HS-27A (cell line): ENCODE data around the gene CACNA2D3.

Source experiments
- DNase-seq: peaks from one replicate; pipeline ENCODE4 v3.0.0-alpha.2; 2012; ENCODE audit warnings: low read depth, missing footprints

Gene CACNA2D3

DNA sequence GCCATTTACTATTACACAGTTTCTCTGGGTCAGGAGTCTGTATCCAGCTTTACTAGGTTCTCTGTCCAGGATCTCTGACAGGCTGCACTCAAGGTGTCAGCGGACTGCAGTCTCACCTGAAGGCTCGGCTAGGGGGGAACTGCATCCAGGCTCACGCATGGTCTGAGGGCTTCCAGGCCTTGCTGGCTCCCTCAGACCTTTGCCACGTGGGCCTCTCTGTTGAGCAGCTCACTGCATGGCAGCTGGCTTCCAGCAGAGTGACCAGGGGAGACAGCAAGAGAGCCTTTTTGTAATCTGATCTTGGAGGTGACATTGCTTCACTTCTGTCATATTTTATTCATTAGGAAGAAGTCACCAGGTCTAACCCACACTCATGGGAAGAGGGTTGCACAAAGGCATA lies 152.3 kb downstream of the CACNA2D3 start:
- DNase-seq = no peak

DNA sequence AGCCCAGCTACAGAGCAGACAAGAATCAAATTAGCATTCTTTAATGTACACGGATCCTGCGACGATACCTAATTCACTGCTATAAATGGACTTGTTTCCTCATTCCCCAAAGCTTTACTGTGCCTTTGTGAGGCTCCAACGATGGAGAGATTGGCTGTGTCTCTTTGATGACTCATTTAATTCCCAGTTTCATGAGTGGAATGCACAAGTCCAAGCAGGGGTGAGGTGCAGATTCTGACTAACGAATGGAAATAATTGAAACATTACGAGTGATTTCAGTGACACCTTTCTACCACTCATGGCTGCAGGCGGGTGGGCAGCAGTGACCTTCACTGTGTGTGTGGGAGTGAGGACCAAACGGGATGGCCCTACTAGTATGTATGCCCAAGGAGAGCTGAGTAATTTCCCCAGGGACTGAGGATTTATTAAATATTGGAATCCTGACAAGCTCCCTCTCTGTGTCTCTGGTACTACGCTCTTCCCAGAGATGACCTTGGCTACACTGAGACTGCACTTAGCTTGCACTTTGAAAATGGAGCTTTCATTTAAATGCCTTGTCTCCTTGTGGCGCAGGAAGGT lies 156.7 kb downstream of the CACNA2D3 start:
- DNase-seq = no peak

DNA sequence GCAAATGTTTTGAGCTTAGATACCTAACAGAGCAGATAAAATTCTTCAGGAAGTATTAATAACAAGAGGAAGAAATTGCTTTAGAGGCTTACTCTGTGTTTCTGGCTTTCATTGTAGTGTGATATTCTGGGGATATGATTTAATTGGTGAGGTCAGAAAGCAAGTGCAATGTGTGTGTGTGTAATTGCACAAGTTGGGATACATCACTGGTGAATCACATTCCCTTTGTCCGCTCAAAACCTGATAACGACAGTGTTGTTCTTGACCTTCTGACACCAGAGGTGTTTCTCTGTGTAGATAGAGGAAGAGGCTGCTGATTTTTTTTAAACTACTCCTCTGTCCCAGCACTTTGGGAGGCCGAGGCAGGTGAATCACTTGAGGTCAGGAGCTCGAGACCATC lies 161.1 kb downstream of the CACNA2D3 start:
- DNase-seq = no peak

DNA sequence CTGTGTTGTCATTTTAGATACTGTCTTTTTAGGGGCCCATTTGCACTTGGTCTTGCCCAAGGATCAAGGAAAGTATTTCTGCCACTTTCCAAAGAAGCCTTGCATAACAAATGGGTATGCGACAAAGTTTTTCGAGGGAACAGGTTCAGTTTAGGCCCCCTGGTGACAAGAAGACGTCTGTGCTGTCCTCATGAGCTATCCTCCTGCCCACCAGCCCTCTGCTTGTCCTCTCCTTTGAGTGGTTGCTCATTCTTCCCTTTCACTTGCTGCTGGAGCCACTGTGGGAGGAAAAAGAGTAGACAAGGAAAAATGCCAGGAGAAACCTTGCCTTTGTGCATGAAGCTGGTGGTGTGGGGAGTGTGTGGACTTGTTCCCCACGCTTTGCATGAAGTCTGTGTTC lies 171.9 kb downstream of the CACNA2D3 start:
- no peak for DNase-seq

DNA sequence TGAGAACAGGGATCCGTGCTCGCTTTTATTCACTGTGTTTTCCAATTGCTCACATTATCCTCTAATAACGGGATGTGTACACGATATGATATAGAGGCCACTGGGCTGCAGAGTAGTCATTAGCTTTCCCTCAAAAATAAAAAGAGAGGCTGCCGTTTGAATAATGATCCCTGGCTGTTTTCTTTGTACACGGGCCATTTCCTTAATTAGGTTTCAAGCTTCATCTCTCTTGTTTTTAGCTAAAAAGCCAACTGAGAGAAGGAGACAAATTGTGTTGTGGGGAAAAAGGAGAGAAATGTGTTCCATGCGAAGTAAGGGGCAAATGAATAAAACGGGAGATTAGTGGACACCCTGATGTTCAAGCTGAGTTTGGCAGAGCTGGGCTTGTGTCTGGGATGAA lies 174.2 kb downstream of the CACNA2D3 start:
- no peak for DNase-seq

DNA sequence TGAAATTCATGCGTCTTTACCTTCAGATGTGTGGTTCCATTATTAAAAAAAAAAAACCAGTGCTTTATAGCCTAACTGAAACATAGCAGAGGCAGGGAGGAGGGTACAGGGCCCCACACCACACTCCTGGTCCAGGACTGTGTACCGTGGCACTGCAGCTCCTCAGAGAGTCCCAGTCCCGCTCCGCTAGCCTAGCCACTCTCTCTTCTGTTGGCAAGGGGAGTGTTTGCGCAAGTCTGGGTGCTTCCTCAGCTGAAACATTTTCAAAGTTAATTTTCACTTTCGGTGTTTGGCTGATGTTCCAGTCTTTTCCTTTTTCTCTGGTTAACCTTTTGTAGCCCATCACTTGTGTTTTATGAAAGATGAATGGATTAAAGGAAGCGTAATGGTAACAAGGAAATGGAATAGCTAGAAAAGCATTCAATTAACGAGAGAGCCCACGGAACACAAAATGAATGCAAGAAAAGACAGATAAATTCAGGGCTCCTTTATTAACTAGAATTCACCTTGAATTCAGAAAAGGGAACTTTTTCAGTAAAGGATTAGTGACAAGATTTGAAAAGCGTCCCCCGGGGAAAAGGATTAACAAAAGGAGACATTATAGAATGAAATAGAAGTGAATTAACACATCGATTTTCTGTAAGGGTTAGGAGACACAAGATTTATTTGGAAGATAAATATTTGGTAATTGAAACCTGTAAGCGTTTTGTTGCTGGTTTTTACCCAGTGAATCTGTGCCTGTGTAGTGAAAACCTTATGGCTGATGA lies 177.0 kb downstream of the CACNA2D3 start:
- no peak for DNase-seq

DNA sequence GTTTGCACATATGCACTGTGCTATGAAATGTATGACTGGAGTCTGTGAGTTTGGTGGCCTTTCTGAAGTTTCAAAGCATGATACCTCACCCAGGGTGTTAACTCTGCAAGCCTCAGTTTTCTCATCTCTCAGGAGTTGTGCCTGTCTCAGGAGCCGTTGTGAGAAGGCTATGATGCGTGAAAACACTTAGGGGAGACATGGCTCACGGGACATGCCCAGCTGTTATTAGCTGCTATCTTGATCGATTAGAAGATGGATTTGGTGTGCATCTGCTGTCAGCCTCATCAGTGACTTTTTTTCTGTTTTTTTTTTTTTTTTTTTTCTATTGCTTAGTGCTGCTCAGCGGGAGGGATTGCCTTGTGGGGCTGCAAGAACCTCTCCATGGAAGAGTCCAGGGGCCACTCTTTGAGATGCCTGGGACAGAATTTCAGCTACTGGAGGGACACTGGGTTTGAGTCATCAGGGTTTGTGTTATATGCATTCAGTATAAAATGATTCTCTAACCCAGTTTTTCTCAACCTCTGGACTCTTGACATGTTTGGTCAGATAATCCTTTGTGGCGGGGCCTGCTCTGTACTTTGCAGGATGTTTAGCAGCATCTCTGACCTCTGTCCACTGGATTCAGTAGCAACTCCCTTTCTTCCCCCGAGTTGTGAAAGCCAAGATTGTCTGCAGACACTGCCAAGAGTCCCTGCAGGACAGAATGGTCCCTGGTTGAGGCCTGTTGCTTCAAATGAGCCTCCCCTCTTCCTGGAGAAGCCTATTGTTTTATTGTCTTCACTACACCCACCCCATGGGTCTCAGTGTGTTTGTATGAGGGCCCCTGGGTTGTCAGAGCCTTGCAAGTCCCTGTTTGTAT lies 181.4 kb downstream of the CACNA2D3 start:
- DNase-seq = no peak

DNA sequence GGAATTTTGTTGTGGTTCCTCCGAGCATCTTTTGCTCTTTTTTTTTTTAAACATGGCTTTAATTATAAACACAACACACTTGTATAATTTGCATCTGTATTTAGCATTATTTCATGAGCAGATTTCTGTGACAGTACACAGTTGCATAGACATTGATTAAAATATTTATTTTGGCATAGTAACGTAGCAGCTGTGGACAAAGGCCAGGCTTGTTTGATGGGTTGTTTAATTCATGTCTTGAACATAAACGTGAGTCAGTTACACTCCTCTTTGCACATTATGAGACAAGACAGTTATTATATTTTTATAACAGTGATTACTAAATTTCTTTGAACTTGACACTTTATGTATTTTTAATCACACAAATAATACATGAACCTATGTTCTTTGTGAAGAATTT lies 182.5 kb downstream of the CACNA2D3 start:
- DNase-seq = no peak

DNA sequence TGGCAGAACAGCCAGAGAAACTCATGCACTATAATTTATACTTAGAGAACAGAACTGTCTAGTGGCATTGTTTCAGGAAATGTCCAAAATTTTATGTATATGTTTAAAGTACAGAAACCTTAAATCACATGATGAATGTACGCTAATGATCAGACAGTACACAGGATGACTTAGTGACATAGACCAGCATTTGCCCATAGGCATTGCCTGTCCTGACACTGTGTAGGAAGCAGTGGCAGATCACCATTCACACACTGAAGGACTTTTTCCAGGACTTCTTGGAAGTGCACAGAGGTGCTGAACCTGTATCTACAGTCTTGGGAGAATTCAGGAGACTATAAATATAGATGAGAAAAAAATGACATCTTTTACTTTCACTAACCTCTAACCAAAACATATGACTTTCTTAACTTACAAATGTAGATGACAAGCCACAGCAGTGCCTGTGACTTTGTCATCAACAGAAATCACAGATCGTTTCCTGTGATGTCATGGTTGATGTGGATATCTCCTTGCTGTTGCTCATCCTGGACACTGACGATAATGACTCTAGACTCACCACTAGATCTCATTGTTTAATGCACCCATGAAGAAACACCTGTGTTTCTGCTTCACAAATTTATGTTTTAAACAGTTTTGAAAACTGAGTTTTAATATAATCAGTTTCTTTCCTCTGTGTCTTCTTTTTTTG lies 183.2 kb downstream of the CACNA2D3 start:
- no peak for DNase-seq

DNA sequence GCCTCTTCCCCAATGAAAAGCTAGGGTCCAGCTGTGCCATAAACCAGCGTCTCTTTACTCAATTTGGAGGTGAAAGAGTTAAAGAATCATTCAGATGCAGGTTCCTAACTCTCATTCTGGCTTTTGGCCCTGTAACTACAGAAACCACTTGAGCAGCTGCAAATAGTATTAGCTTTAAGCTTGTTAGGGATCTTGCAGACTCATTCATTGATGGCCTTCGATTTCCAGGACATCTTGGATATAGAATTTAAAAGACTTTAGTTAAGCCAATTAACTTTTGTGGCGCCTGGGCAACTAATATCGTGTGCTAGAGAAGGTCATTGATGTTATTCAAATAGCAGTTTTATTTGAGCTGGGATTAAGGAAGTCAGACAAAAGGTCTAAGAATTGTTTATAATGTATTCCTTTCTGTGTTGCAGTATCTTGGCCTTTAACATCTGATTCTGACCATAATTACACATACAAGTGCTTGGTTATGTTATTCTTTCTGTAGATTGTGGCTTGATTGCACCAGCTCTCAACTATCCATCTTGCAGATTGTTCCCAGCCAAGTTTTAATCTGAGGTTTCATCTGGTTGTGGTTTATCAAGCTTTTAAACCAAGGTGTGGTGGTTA lies 185.3 kb downstream of the CACNA2D3 start:
- DNase-seq = no peak

DNA sequence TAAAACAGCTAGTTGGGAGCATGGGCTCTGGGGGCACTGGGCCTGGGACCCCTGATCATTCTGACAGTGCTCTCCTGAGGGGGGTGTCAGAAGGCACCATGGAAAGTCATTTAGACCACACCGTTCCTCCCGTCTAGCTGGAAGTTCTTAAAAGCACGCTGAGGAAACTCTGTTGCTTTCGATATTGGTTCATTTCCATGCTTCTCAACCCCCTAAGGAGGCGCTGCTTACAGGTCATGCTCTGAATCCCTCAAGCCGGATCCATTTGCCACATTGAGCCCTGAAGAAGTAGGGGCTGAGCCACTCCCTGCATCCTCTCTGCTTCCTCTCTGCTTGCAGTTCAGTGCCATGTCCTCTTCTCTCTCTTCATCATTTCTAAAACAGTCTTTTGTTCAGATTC lies 187.2 kb downstream of the CACNA2D3 start:
- no peak for DNase-seq

DNA sequence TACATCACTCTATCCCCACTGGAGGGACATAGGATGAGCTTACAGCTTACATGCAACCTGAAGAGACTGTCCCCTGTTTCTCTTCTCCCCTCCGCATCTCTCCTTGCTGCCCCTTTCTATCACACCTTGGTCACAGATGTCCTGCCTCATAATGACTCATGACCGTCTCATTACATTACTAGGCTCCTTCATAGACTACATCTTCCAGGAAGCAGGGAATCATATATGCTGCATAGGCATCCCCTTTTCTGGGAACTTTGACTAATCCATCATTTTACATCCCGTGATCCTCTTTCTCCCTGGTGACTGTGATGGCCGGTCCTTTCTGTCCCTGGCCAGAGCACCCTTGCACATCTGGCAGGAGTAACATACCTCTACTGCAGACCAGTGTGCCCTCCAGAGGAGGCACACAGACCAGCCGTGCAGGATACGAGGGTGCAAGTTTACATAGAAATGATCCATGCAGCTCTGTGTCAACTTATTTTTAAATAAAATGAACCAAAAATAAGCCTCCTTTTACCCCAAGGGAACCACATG lies 188.9 kb downstream of the CACNA2D3 start:
- no peak for DNase-seq

DNA sequence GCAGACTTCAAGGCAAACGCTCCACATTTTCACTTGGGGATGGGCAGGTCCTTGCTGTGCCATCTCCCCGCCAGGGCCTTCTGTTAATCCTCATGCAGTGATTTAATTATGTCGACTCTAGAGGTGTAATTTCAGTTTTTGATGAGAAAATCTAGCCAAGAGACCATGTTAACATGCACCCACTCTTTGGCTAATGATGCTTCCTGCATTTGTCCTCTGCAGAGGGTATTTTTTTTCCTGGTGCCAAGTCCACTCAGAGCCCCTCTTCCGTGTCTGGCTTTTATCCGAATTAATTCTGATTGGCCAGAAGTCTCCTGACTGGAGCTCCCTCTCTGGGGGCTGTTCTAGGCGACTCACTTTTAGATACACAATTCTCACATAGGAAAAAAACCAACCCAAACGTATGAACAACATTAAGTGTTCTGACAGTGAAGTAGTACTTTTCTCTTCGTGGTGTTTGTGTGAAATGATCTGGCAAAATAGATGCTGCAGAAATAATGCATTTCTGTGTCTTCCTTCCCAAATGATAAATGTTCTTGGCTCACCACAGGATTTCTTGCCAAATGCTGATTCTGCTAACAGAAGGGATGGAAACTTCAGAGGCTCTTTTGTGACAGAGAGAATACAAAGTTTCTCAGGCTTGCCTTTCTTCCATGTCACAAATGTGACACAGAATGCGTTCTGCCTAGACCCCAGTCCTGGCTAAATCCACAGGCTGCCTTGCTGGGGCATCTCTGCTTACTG lies 190.0 kb downstream of the CACNA2D3 start:
- no peak for DNase-seq

DNA sequence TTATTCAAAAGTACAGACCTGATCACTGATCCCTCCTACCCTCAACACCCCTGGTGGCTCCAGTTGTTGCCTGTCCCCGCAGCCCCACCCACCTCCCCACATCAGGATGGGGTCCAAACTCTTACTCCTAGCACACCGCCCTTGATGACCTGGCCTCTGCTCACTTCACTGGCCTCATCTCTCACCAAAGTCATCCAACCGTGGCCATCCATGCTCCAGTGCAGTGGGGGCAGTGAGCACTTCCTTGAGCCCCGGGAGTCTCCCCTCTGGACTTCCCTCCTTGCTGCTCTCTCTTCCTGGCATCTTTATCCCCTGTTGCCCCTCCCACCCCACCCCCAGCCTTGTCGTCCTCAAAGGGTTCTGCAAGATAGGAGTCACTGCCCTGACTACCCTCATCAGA lies 191.1 kb downstream of the CACNA2D3 start:
- DNase-seq = no peak

DNA sequence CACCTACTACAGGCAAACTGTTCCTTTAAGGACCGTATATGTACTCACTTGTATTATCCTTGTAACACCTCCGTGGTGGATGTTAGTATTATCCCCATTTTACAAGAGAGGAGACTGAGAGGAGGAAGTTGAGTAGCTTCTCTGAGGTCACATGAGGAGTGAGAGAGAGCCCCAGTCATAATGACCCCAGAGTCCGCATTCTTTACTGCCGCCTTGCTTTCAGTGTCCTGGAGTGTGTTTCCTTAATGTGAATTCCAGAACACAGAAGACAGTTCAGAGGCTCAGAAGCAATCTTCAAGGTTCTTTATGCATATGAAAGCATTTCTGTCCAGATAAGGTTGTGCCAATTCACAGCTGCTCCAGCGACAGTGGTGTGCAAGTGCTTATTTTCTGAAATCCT lies 199.2 kb downstream of the CACNA2D3 start:
- DNase-seq = no peak

DNA sequence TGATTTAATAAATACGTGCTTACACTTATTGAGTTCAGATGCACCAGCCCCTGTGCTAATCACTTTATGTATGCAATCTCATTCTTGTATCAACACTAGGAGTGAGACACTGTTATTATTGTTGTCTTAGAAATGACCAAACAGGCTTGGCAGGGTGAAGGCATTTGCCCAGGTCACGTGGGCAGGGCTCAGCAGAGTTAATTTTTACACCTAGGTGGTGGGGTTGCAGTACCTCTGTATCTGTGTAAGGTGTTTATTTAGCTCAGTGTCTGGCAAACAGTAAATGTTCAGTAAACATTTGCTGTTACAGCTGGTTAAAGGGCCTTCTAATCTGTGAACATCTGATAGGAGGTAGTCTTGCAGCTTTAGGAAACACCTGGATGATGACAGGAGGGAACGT lies 200.0 kb downstream of the CACNA2D3 start:
- no peak for DNase-seq

DNA sequence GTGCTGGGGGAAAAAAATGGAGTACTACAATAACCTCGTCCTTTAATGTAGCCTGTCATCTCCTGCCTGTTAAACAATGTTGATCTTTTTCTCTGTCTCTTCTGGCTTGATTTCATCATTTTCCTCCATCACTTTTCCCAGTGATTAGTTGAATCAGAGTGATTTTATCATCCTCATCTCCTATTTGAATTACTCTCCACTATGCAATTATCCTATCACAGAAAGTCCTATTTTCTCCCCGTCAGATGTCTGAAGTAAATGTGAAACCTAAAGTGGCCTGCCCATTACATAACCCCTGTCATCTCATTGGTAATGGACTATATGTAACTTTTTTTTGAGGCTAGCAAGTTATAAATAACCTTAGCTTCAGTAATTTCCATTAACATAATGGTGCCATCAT lies 201.8 kb downstream of the CACNA2D3 start:
- DNase-seq = no peak

DNA sequence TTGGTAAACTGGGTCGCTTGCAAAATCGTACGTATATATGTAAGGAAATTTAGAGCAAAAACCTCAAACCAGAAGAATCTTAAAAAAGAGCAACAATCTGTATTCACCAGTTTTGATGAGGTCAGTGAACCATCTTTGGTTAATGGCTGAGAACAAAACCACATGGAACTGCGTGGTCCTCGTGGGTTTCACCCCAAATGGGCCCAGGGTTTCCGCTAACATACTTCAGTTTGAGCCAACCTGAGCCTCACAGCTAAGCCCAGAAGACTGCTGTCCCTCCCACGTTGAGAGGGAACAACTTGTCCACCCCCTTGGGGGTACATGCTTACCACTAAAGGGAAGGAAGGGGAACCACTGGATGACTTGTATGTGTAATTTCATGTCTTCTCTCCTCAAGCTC lies 204.6 kb downstream of the CACNA2D3 start:
- no peak for DNase-seq

DNA sequence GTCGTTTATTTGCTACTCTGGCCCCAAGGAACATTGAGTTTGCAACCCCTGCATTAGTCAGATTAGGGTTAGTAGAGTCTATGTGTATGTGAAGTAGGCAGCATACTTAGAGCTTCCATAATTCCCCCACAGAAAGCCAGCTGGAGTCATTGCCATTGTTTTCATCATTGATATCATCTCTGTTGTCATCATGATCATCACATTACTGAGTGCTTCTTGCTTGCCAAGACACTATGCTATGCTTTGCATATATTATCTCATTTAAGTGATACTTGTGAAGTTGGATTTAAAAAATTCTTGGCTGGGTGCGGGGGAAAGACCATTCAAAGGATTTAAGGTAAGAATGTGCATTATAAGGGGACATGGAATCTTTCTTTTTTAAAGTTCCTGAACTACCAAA lies 209.0 kb downstream of the CACNA2D3 start:
- DNase-seq = no peak

DNA sequence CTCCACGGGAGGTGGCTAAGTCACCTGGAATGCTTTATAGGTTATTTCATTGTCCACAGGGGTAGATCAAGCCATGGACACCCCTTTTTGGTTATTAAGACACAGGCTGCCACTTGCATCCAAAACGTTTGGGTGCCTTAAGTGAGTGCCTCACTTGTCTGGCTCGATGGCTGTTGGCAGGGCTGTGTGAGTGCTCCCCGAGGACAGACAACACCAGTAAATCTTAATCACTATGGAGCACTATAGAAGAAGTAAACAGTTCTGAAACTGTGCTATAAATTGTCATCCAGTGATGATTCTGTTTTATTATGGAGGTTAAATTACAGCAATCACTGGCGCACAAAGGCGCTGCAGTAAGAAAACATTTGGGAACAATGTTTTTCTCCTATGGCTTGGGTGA lies 215.5 kb downstream of the CACNA2D3 start:
- no peak for DNase-seq

DNA sequence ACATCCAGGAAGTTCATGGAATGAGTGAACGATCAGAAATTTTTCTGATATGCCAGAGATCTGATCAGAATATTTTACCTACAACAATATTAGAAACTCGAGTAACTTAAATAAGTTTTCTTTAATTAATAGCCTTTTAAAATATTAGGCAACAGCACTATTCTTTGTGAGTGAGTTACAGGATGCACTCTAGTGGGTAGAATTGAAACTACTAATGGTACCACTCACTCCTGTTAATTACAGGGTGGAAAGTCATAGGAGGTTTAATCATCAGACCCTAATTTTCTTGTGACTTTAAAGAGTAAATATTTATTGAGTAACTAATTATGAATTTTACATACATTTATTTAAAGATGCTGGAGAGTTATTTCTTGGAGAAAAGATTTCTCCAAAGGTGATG lies 217.3 kb downstream of the CACNA2D3 start:
- no peak for DNase-seq
